ENCODE measurements around the gene SLC25A21.

SLC25A21 gene

GRCh38 chr14:37088356-37089215 lies 83.8 kb downstream of the SLC25A21 start:
- TF ChIP-seq FOXP2 (optimal IDR thresholded peaks at IDR 0.05; ENCODE audit: borderline replicate concordance, extremely low read depth, extremely low read length, insufficient read depth) = no peak
- TF ChIP-seq POLR2AphosphoS5 (IDR thresholded peaks at IDR 0.05; ENCODE audit: low read depth, low read length) = no peak
- no peak for TF ChIP-seq REST (IDR thresholded peaks at IDR 0.05; ENCODE audit: insufficient read depth in 1 of 2, low read depth in 2 of 2, low read length in 2 of 2)
- TF ChIP-seq SIN3A (IDR thresholded peaks at IDR 0.05; ENCODE audit: borderline replicate concordance, insufficient read depth, low read length) = no peak
- no peak for TF ChIP-seq TAF1 (IDR thresholded peaks at IDR 0.05; ENCODE audit: borderline replicate concordance, insufficient read depth, low read length)

- TF ChIP-seq REST (IDR thresholded peaks at IDR 0.05; ENCODE audit: insufficient read depth in 1 of 2, low read depth in 2 of 2, low read length in 2 of 2) (no peak), FOXP2 (optimal IDR thresholded peaks at IDR 0.05; ENCODE audit: borderline replicate concordance, extremely low read depth, extremely low read length, insufficient read depth) (no peak), SIN3A (IDR thresholded peaks at IDR 0.05; ENCODE audit: borderline replicate concordance, insufficient read depth, low read length) (no peak), POLR2AphosphoS5 (IDR thresholded peaks at IDR 0.05; ENCODE audit: low read depth, low read length) (no peak), TAF1 (IDR thresholded peaks at IDR 0.05; ENCODE audit: borderline replicate concordance, insufficient read depth, low read length) (no peak)
These were observed 84.9 kb downstream of the SLC25A21 start for GRCh38 chr14:37087520-37087919.

GRCh38 chr14:37083599-37083998 lies 88.8 kb downstream of the SLC25A21 start:
- TF ChIP-seq REST (IDR thresholded peaks at IDR 0.05; ENCODE audit: insufficient read depth in 1 of 2, low read depth in 2 of 2, low read length in 2 of 2) (no peak), SIN3A (IDR thresholded peaks at IDR 0.05; ENCODE audit: borderline replicate concordance, insufficient read depth, low read length) (no peak), POLR2AphosphoS5 (IDR thresholded peaks at IDR 0.05; ENCODE audit: low read depth, low read length) (no peak), TAF1 (IDR thresholded peaks at IDR 0.05; ENCODE audit: borderline replicate concordance, insufficient read depth, low read length) (no peak), FOXP2 (optimal IDR thresholded peaks at IDR 0.05; ENCODE audit: borderline replicate concordance, extremely low read depth, extremely low read length, insufficient read depth) (no peak)

GRCh38 chr14:37082449-37082848 lies 90.0 kb downstream of the SLC25A21 start:
- TF ChIP-seq SIN3A (IDR thresholded peaks at IDR 0.05; ENCODE audit: borderline replicate concordance, insufficient read depth, low read length) (no peak), FOXP2 (optimal IDR thresholded peaks at IDR 0.05; ENCODE audit: borderline replicate concordance, extremely low read depth, extremely low read length, insufficient read depth) (no peak), POLR2AphosphoS5 (IDR thresholded peaks at IDR 0.05; ENCODE audit: low read depth, low read length) (no peak), TAF1 (IDR thresholded peaks at IDR 0.05; ENCODE audit: borderline replicate concordance, insufficient read depth, low read length) (no peak), REST (IDR thresholded peaks at IDR 0.05; ENCODE audit: insufficient read depth in 1 of 2, low read depth in 2 of 2, low read length in 2 of 2) (no peak)
